HG02642 (cell line): ENCODE data around the gene TBL1X.

Source experiments
- ATAC-seq: cut with Tn5 transposase; IDR thresholded peaks from one replicate; pipeline ENCODE4 v1.9.1; 2021; ENCODE audit warnings: mild to moderate bottlenecking; ENCODE audit not compliant: unreplicated experiment, poor library complexity

The TBL1X gene

GRCh38 chrX:9576059-9576458 is 111.2 kb downstream of the TBL1X start:
- no peak for ATAC-seq

GRCh38 chrX:9577555-9577954 is 112.7 kb downstream of the TBL1X start:
- no peak for ATAC-seq

- no peak for ATAC-seq
These were observed 113.4 kb downstream of the TBL1X start for GRCh38 chrX:9578083-9578779.

- no peak for ATAC-seq
These were observed 117.0 kb downstream of the TBL1X start for GRCh38 chrX:9581771-9582385.

- ATAC-seq: no peak
These were observed 118.1 kb downstream of the TBL1X start for GRCh38 chrX:9582956-9583355.

GRCh38 chrX:9586992-9587392 is 122.1 kb downstream of the TBL1X start:
- no peak for ATAC-seq

- ATAC-seq: no peak
These were observed 122.8 kb downstream of the TBL1X start for GRCh38 chrX:9587642-9588041.

- no peak for ATAC-seq
These were observed 126.6 kb downstream of the TBL1X start for GRCh38 chrX:9591496-9591895.

- no peak for ATAC-seq
These were observed 128.9 kb downstream of the TBL1X start for GRCh38 chrX:9593756-9594155.

GRCh38 chrX:9595174-9595573 is 130.3 kb downstream of the TBL1X start:
- no peak for ATAC-seq

GRCh38 chrX:9596837-9597236 is 132.0 kb downstream of the TBL1X start:
- no peak for ATAC-seq

GRCh38 chrX:9597361-9598035 is 132.6 kb downstream of the TBL1X start:
- no peak for ATAC-seq

GRCh38 chrX:9598344-9598743 is 133.5 kb downstream of the TBL1X start:
- ATAC-seq: no peak

GRCh38 chrX:9604111-9604907 is 139.5 kb downstream of the TBL1X start:
- ATAC-seq: no peak

- ATAC-seq: no peak
These were observed 140.0 kb downstream of the TBL1X start for GRCh38 chrX:9604908-9605306.

GRCh38 chrX:9605484-9605883 is 140.6 kb downstream of the TBL1X start:
- ATAC-seq: no peak

GRCh38 chrX:9606971-9607370 is 142.1 kb downstream of the TBL1X start:
- ATAC-seq: no peak

- no peak for ATAC-seq
These were observed 144.6 kb downstream of the TBL1X start for GRCh38 chrX:9609499-9609898.

- ATAC-seq: no peak
These were observed 145.1 kb downstream of the TBL1X start for GRCh38 chrX:9609987-9610386.

GRCh38 chrX:9610771-9611392 is 146.0 kb downstream of the TBL1X start:
- ATAC-seq: peak; percentile 31
